ENCODE data around the gene FLNB.

DNA sequence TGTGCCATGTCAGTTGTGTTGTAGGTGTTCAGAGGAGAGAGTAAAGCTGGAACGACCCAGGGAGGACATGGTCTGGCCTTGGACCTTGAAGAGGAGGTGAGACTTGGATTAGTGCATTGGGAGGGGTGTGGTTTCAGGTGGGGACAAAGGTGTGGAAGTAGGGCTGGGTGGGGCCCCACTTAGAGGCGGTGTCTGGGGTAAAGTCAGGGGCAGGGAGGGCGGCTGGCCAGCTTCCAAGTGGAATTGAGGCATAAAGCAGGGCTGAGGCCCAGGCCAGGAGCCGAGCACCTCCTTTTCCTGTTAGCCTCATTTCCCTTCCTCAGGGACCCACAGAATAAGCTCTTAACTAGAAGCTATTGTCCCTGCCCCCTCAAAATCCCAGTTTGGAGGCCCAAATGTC lies 36.2 kb upstream of the FLNB start:
- TF ChIP-seq POLR2A (IDR thresholded peaks at IDR 0.05; ENCODE audit: low read length) (no peak), GATA1 (IDR thresholded peaks at IDR 0.05; ENCODE audit: low read depth, low read length) (no peak)
